Measurements from ENCODE around the gene RRP8.

RRP8 gene

DNA sequence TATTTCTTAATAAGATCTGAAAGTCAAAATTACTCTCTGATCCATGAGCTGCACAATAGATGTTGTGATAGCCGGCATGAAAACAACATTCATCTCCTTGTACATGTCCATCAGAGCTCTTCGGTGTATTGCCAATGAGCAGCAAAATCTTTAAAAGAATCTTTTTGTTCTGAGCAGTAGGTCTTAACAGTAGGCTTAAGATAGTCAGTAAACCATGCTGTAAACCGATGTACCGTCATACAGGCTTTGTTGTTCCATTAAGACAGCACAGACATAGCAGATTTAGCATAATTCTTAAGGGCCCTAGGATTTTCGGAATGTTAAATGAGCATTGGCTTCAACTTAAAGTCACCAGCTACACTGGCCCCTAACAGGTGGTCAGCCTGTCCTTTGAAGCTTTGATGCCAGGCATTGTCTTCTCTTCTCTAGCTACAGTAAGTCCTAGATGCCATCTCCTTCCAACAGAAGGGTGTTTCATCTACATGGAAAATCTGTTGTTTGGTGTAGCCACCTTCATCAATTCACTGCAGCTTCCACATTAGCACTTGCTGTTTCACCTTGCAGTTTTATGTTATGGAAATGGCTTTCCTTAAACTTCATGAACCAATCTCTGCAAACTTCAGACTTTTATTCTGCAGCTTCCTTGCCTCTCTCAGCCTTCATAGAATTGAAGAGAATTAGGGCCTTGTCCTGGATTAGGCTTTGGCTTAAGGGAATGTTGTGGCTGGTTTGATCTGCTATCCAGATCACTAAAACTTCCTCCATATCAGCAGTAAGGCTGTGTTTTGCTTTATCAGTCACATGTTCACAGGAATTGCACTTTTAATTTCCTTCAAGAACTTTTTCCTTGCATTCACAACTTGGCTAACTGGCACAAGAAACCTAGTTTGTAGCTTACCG, 28.4 kb downstream of the RRP8 start:
- in situ Hi-C loops (cut with MboI; ENCODE audit: low sequenced_read_pairs): no loop called here

DNA sequence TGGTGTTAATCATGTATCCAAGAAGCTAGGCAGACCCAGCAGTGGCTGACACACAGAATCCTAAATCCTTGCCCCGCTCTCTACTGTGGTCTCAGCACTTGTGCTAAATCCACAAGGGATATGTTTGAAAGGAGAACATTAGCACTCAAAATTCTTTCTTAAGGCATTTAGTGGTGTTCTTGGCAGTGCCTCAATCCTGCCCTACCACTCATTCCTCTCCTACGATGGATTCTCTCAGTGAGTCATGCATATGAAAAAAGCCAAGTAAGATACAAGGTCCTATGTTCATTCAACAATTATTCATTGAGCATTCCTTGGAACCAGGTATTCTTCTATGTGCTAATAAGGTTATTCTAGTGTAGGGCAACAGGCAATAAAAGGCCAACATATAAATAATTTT, 31.2 kb downstream of the RRP8 start:
- in situ Hi-C loops (cut with MboI; ENCODE audit: low sequenced_read_pairs): no loop called here

DNA sequence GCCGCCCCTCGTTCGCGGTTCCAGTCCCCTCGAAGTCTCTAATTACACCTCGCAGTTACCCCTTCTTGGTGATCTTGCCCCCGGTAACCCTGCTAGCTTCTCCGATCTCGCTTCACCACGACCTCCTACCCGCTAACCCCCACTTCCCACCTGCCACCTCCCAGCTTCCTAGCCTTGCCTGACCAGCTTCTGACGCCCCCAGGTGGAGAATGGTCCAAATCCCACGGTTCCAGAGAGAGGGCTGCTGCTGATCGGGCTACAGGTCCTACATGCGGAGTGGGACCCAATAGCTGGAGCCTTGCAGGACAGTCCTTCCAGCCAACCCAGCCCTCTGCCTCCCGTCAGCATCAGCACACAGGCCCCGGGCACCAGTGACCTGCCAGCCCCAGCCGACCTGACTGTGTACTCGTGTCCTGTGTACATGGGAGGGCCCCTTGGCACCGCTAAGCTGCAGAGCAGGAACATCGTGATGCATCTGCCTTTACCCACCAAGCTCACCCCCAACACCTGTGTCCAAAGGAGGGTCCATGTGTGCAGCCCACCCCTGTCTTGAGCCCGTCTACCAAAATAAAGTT, 31.9 kb downstream of the RRP8 start:
- in situ Hi-C loops (cut with MboI; ENCODE audit: low sequenced_read_pairs): no loop called here

DNA sequence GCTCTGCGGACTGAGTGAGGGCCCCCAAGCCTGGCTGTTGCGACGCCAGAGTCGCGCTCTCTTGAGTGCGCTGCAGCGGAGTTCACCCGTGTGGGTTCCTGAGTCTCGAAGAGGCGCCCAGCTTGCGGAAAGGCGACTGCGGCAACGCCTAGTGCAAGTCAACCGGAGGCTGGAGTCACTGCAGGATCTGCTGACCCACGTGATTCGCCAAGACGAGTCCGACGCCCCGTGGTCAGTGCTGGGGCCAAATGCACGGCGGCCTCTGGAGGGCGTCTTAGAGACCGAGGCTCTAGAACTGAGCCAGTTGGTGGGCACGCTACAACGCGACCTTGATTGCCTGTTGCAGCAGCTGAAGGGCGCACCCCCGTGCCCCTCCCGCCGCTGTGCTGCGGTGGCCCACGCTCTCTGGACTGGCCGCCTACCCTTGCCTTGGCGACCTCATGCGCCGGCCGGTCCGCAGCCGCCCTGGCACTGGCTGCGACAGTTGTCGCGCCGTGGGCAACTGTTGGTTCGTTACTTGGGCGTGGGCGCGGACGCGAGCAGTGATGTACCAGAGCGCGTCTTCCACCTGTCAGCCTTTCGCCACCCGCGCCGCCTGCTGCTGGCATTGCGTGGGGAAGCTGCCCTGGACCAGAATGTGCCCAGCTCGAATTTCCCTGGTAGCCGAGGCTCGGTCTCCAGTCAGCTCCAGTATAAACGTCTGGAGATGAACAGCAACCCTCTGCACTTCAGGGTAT, 32.6 kb downstream of the RRP8 start:
- in situ Hi-C loops (cut with MboI; ENCODE audit: low sequenced_read_pairs): no loop called here

DNA sequence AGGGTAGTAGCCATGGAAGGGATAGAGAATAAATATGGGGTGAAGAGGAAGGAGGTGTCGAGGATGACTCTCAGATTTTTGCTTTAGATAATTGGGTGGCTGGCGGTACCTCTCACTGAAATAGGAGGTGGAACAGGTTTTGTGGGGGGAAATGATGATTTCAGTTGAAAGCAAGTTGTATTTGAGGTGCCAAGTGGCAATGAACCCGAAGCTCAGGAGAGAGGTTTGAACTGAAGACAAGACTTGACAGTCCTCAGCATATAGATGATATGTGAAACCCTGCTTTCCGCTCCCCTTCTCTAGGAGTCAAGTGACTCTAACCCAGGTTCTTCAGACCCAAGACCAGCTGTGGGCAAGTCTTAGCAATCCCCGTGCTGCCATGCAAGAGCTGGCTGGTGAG, 33.7 kb downstream of the RRP8 start:
- in situ Hi-C loops (cut with MboI; ENCODE audit: low sequenced_read_pairs): no loop called here

- in situ Hi-C loops (cut with MboI; ENCODE audit: low sequenced_read_pairs): no loop called here
Observed at GRCh38 chr11:6568191-6568918, 35.1 kb downstream of the RRP8 start.

DNA sequence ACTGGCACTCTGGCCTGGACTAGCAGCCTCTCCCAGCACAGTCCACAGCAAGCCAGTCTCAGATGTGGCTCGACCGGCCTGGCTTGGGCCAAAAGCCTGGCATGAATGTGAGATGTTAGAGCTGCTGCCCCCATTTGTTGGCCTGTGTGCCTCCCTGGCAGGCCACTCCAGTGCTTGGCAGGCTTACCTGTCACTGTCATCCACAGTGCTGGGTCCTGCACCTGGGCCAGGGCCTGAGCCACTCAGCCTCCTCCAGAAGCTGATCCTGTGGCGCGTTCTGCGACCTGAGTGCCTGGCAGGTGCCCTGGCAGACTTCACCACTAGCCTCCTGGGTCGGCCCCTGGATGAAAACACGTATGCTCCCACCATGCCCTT, 36.1 kb downstream of the RRP8 start:
- in situ Hi-C loops (cut with MboI; ENCODE audit: low sequenced_read_pairs): no loop called here

DNA sequence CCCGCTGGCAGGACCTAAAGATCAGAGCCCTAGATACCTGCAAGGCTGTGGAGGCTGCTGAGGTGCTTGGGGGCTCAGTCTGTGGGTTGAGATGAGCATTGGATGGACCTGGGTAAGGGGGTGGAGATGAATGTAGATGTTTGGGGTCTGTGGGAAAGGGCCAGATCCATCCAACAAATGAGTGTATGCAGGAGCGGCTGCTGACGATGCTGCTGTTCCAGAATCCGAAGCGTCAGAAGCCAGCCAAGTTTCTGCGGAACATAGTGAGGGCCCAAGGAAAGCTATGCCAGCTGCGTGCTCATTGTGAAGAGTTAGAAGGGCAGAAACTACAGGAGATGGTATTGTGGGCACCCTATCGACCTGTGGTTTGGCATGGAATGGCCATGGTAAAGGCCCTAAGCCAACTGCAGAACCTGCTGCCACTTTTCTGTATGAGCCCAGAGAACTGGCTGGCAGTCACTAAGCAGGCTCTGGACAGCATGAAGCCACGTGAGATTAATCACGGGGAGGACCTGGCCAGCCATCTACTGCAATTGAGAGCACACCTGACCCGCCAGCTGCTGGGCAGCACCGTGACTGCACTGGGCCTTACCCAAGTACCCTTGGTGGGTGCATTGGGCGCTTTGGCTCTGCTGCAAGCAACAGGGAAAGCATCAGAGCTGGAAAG, 36.6 kb downstream of the RRP8 start:
- in situ Hi-C loops (cut with MboI; ENCODE audit: low sequenced_read_pairs): no loop called here

GRCh38 chr11:6565988-6566703, 37.3 kb downstream of the RRP8 start:
- in situ Hi-C loops (cut with MboI; ENCODE audit: low sequenced_read_pairs): no loop called here

DNA sequence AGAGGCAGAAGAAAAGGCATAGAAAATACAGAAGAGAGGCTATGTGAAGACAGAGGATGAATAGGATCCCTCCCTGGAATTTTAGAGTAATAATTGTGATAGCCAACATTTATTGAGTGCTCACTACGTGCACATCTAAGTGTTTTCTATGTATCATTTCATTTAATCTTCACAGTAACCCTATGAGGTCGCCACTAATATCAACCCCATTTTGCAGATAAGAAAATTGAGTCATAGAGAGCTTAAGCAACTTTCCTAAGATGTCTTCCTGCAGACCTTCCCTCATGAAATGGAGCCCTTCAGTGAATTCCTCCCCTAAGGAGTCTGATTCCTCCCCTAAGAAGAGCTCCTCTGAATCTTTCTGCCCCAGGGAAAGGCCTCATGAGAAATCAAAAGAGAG, 38.1 kb downstream of the RRP8 start:
- in situ Hi-C loops (cut with MboI; ENCODE audit: low sequenced_read_pairs): no loop called here

DNA sequence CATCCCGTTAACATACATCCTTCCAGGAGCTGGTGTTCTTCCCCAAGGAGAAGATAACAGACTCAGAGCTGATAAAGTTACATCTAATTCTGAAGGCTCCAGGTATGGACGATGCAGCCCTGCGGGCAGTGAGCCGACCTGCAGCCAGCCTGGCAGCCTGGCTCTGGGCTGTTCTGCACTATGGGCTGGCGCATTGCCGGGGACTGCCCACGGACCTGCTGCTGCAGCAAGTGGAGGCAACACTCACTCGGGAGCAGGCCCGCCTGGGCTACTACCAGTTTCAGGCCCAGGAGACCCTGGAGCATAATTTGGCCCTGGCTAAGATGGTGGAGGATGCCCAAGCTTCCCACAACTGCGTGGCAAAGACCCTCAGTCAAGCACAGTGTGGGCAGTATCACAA, 39.7 kb downstream of the RRP8 start:
- in situ Hi-C loops (cut with MboI; ENCODE audit: low sequenced_read_pairs): no loop called here

GRCh38 chr11:6563121-6563619, 40.2 kb downstream of the RRP8 start:
- in situ Hi-C loops (cut with MboI; ENCODE audit: low sequenced_read_pairs): no loop called here

GRCh38 chr11:6561288-6561687, 42.1 kb downstream of the RRP8 start:
- in situ Hi-C loops (cut with MboI; ENCODE audit: low sequenced_read_pairs): no loop called here

- in situ Hi-C loops (cut with MboI; ENCODE audit: low sequenced_read_pairs): no loop called here
Observed at GRCh38 chr11:6559369-6559768, 44.0 kb downstream of the RRP8 start.

DNA sequence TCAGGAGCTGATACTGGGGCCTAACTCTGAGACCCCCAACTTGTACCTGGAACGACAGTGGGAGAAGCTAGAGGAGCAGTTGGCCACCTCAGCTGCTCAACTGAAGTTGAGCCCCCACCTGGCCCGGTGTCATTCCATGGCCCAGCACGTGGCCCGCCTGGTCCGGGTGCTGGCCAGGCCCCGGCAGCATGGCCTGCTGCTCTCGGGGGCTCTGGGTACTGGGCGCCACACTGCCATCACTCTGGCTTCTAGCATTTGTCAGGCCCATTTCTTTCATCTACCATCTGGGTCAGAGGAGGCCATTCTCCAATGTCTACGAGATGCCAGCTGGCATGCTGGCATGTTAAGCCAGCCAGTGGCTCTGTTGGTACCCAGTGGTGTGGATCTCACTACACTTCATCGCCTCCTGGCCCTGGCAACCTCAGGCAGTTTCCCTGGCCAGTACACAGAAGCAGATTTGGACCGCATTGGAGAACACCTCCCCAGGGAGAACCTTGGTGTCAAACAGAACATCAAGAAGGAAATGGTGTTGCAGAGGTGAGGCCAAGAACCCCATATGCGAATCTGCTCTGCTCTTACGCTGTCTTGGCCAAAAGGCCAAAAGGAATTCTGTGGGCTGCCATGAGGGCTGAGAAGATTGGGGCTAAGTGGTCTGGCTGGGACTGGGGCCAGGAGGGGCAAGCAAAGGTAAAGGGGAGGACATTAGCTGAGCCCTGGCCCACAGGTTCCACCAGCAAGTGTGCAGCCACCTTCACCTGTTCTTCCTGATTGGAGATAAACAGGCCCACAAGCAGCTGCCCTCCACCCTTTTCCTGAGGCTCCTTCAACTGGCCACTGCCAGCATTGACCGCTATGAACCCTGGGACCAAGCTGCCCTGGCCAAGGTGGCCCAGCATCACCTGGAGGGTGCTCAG, 45.4 kb downstream of the RRP8 start:
- in situ Hi-C loops (cut with MboI; ENCODE audit: low sequenced_read_pairs): no loop called here

DNA sequence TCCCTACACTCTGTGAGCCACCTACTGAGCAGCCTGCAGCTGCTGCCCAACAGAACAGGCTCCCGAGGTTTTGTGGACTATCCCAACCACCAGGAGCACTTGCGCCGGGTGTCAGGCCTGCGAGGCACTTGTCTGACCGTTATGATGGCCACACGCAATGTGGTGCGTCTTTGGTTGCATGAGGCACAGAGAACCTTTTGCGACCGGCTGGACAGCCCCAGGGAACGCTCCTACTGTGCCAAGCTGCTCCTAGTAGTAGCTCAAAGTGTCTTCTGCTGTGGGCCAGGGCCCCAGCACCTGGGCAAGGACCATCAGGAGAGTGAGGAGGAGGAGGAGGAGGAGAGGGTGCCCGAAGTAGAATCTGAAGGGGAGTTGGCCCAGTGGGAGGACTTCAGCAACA, 46.4 kb downstream of the RRP8 start:
- in situ Hi-C loops (cut with MboI; ENCODE audit: low sequenced_read_pairs): no loop called here

DNA sequence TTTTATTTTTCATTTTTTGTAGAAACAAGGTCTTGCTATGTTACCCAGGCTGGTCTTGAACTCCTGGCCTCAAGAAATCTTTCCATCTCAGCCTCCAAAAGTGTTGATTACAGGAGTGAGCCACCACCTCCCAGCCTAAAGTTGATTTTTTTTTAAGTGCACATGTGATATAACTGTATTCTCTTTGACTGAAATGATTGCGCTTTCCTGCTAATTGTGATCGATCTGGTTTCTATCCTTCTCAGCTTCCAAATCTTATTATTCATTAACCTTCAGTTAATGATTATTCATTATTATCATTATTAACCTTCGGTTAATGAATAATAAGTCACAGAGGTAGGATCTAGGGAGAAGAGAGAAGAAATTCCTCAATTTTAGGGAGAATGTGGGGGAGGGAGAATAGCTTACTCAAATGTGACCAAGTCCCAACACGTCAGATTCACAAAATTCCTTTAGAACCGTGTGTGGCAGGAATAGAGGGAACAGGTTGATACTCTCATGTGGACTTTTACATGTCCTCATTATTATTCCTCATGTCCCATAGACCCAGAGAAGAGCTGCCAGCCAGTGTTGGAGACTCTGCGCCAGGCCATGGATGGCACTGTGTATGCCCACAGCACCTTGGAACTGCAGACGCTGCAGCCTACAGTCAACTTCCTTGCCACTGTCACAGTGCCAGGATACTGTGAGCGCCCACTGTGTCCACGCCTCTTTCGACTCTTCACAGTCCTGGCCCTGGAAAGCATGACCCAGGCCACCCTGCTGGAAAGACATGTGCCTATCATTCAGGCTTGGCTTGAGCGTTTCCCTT, 47.1 kb downstream of the RRP8 start:
- in situ Hi-C loops (cut with MboI; ENCODE audit: low sequenced_read_pairs): no loop called here

Measured in HL-60/S4 (cell line).